Hematopoietic multipotent progenitor cell treated with erythropoietin and hydrocortisone succinate and interleukin-3 and kit ligand, for 8 days (in vitro differentiated cells): ENCODE data around the gene EIF4G3.
"Not testable (repeated sequence)": the region's sequence is repeated elsewhere in the genome, so short reads cannot be mapped to it uniquely, and the experiment has no call there.

Experiments used
- DNase-seq: peaks from one replicate; pipeline ENCODE4 v3.0.0-alpha.2; 2015

Gene EIF4G3

DNA sequence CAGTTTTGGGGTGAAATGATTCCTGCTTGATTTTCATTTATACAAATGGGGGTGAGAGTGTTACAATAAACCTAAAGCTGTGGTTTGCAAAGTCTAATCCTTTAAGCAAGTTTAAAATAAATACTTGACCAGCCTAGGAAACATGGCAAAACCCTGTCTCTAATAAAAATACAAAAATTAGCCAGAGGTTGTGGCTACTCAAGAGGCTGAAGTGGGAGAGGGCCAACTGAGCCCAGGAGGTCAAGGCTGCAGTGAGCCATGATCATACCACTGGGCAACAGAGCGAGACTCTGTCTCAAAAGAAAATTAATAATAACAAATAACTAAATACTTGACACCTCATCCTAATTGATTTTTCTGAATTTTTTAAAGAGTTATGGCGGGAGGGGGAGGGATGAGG, 110.8 kb downstream of the EIF4G3 start:
- no peak for DNase-seq

DNA sequence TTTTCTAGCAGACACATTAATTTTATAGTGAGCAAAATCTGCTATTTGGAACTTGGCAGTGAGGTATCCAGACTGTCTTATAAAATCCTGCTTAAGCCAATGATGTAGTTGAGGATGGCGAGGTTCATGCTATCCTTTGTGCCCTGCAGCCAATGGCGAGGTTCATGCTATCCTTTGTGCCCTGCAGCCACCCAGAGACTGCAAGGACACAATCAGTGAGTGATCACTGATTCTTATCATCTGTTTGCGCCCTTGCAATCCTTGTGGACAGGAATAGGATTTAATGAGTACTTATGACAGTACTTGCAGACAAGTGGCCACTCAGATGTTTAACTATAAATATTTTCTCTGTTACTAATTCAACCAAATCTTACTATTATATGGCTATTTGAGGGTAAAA, 112.6 kb downstream of the EIF4G3 start:
- no peak for DNase-seq

DNA sequence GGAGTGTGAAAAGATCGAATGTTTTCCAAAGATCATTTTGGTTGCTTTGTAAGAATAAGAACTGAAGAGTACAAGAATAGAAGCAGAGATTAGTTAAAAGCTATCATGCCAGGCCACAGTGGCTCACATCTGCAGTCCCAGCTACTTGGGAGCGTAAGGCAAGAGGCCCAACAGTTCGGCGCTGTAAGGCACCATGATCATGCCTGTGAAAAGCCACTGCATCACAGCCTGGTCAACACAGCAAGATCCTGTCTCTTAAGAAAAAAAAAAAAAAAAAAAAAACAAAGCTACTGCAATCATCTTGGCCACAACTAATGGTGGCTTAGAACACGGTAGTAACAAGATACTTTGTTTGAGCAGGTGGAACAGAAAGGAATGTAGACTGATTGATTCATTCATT, 116.2 kb downstream of the EIF4G3 start:
- DNase-seq, result no peak

DNA sequence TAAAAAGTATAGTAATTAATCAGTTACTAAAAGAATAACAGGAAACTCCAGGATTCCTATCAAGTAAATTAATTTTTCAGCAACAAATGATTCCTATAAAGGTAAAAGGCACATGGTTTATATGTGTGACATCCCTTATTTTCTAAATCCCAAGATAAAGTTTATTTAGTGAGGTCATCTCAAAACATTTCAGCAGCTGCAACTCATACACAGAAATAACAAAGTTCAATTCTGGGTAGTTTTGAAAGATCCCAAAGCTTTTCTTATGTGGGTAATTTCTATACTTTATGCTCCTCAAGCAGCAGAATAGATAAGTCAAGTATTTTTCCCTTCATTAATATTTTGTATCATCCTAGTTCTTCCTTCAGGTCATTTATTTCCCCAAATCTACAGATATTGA, 117.7 kb downstream of the EIF4G3 start:
- DNase-seq, result no peak

DNA sequence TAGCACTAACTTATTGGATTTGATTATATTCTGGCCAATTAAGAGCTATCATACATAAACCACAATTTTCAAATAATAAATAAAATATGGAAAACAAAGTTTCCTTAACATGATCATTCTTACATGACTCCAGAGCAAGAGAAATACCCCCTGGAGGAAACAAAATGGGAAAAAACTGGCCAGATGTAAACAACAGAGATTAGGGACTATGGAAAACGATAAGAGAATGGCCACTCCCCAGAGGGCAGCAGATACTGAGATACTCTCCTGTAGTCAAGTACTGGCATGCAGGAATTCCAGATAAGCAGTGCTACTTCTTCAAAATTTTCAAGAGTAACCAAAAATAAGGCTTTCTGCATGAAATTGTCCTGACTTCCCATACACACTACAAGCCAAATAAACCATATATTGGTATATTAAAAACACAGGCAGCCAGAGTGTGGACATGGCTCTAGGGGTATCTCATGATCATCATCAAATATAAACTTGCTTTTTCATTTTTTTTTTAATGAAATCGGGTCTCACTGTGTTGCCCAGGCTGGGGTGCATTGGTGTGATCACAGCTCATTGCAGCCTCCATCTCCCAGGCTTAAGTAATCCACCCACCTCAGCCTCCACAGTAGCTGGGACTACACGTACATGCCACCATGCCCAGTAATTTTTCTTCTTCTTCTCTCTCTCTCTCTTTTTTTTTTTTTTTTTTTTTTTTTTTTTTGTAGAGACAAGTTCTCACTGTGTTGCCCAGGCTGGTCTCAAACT, 118.5 kb downstream of the EIF4G3 start:
- DNase-seq, result peak; percentile 55

DNA sequence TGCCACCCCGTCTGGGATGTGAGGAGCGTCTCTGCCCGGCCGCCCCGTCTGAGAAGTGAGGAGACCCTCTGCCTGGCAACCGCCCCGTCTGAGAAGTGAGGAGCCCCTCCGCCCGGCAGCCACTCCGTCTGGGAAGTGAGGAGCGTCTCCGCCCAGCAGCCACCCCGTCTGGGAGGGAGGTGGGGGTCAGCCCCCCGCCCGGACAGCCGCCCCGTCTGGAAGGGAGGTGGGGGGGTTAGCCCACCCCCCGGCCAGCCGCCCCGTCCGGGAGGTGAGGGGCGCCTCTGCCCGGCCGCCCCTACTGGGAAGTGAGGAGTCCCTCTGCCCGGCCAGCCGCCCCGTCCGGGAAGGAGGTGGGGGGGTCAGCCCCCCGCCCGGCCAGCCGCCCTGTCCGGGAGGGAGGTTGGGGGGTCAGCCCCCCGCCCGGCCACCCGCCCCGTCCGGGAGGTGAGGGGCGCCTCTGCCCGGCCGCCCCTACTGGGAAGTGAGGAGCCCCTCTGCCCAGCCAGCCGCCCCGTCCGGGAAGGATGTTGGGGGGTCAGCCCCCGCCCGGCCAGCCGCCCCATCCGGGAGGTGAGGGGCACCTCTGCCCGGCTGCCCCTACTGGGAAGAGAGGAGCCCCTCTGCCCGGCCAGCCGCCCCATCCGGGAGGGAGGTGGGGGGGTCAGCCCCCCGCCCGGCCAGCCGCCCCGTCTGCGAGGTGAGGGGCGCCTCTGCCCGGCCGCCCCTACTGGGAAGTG, 123.3 kb downstream of the EIF4G3 start:
- DNase-seq, result not testable (repeated sequence)

DNA sequence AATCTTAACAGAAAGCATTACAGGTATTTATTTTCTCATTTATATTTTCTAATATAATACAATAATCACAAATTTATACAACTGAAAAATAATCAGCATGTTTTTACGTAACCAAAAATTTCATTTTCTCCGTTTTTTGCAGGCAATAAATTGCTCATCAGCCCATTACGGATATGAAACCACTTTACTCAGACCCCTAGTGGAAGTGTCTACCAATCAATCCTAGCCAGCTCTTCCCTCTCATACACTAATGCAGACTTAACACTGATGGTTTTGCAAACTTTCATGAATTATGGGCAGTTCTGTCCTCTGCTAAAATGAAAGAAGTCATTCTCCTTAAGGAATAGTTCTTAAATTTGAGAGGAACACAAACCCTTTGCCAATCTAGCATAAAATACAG, 124.7 kb downstream of the EIF4G3 start:
- no peak for DNase-seq

DNA sequence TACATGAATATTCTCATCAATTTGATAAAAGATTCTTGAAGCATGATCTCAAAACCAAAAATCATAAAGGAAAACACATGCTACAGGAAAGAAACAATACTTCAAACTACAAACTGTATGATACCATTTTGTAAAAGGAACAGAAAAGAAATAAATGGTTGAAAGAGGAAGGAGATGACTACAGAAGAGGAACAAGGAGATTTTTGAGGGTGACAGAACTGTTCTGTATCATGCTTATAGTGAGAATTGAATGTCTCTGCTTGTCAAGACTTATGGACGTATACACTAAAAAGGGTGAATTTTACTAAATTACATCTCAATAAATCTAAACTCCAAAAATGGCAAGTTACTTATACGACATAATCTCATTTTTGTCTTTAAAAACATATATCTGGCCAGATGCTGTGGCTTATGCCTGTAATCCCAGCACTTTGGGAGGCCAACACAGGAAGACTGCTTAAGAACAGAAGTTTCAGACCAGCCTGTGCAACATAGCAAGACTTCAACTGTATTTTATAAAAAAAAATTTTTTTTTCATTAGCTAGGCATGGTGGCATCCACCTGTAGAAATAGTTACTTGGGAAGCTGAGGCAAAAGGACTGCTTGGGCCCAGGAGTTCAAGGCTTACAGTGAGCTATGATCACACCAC, 125.4 kb downstream of the EIF4G3 start:
- no peak for DNase-seq

DNA sequence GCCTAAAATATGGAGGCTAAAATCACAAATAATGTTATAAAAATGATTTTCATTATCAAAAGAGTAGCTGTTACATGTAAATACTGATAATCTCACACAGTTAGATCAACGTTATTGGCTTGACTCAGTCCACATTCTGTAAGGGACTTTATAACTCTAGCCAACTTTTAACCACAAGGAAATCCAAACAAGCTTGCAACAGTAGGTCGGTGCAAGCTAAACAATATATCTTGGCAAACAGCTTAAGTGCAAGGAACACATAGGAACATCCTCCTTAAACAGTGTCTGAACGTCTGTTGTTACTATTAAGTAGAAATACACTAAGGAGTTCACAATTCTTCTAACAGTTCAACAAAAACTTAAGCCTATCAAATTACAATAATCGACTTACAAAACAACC, 126.7 kb downstream of the EIF4G3 start:
- DNase-seq, result peak; percentile 6

DNA sequence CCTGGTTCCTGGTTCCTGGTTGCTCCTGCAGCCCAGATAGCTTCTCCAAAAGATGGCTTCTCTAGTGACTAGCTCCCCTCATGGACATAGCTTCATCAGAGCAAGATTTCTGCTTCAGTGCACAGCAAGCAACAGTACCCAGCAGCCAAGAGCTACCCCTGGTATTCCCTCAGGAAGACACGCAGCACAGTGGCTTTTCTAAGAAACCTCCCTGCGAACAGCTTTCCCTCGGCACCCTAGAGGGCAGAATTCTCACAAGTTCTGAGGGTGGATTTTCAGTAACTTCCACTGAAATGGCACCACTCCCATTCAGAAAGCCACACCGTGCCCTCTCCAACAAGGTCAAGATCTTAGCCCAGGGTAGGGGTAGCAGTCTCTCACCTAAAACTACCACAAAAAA, 128.2 kb downstream of the EIF4G3 start:
- DNase-seq, result no peak

DNA sequence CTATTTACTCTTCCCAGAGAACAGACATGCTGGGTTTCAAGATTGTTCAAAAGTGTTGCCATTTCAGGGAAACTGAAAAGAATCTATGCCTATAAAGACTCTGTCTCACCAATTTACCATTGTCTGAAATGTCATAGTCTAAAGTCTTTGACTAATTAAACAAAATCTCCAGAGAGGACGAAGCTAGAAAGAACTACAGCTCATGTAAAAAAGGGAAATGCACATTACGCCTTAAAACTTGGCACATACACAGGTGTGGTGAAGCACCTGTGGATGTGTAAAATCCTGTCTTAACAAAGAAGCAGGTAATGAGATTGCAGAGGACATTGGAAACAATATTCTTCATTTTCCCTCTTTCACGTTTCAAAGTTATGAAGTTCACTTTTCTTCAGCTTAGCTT, 130.6 kb downstream of the EIF4G3 start:
- DNase-seq, result no peak

DNA sequence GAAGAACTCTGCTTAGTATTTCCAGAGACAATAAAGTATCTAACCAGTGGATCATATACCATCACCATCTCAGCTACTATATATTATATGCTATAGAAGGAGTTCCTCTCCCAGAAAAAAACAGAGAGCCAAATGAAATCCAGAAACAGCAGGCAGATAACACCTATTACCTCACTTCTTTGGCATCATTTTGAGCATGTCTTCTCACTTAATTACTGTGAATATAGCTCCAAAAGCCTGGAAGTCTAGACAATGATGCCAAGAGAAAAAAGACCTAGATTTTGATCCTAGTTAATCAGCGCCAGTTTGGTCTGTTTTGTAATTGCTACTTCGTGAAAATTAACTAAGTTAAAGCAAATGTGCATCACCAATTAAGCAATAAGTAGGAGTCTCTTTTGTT, 131.3 kb downstream of the EIF4G3 start:
- no peak for DNase-seq

DNA sequence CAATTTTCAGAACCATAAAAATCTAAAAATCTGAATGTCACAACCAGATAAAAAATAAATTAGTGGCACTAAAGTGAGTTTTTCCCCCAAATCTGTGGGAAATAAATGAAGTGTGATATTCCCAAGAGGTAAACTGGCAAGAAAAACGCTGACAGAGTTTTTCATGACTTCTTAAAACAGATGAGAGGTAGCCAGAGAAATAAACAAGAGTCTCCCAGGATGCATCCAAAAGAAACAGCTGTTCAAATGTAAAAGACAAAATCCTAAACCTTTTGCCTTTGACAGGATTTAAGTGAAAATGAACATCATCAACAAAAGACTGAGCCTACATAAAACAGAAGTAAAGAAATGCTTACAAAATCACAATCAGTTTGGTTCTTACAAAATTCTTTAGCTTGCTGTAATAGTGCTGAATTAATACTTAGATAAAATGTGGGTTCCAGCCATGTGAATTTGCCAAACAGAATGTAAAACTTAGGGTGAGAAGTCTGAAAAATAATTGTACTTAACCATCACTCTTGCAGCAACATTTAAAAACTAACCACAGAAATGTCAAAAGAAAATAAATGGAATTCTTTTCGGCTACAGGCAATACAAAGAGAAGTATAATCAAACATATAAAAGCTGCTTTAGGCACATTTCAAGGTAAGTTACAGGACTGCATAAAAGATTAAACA, 133.6 kb downstream of the EIF4G3 start:
- no peak for DNase-seq

DNA sequence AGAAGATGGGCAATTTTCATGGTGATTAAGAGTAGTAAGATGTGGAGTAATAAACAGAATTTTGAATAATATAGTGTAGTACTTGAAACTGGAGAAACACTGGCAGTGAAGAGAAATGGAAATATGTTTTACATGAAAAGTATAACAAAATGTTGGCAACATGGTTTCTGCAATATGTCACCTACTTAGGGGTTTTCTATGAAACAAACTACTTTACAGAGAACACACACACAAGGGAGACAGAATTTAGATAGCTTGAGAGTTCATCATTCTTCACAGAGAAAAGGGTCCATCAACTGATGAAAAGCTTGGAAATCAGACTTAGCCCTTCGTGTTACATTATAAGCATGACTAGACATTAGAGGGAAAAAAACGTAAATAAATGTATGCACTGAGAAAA, 135.2 kb downstream of the EIF4G3 start:
- DNase-seq, result no peak

DNA sequence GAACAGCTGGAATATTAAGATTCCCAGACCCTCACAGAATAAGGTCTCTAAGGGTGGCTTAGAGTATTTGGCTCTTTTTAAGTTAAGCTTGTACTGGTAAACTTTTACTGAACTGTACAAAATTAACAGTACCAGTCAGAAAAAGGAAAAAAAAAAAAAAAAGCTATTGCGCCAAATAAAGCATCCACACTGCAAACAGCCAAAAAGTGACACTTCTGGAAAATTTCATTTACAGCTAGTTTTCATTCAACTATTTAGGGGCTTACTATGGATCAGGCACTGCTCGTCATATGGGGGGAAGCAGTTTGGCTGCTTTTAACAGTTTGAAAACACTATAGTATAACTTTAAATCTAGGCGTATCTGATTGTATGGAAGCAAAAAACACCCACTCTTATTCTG, 139.6 kb downstream of the EIF4G3 start:
- no peak for DNase-seq

DNA sequence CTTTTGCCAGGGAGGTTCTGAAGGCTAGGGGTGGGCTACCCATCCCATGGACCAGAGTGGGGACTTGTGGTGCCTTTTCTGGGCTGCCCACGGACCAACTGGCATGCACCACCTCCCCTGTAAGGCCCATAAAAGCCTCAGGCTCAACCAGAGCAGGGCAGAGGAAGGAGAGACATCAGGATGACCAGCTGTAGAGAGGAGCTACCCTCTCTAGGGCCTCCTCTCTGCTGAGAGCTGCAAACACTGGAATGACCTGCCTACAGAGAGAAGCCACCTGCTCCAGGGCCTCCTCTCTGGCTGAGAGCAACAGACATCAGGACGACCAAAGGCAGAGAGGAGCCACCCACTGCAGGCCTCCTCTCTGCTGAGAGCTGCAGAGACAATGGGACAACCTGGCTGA, 140.9 kb downstream of the EIF4G3 start:
- DNase-seq, result no peak

DNA sequence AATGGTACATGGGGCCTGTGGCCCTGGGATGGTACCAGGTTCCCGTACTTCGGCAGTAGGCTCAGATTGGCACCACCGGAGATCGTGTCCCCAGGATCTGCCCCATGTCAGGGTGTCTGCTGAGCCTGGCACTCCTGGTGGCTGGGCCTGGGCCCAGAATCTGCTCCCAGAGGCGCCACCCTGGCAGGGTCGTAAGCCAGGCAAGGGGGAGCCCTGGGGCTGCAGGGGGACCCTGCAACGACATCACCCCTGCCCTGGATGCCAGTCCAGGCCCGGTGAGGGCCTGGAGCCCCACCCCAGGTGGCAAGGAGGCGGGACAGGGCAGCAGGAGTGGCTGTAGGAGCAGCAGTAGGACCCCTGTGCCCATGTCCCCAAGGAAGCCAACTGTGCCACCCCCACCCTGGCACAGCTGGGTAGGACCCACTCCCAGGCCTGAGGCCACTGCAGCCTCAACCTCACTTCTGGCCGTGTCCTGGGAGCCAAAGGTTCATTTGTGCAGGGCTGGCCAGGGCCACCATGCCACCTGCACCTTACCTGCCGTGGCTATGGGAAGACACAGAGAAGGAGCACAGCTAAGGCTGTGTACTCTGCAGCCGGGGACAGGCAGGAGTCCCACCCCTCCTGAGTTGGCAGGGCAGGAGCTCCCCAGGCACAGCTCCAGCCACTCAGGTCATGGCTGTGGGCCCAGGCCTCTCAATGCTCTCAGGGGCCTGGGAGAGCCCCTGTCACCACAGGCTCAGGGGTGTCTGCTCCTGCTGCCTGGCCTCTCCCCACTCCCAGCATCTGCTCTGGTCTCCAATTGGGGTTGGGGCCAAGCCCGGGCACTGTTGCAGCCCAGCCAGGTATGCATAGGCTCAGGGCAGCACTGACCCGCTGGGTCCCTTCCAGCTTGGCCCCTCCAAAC, 141.7 kb downstream of the EIF4G3 start:
- no peak for DNase-seq

DNA sequence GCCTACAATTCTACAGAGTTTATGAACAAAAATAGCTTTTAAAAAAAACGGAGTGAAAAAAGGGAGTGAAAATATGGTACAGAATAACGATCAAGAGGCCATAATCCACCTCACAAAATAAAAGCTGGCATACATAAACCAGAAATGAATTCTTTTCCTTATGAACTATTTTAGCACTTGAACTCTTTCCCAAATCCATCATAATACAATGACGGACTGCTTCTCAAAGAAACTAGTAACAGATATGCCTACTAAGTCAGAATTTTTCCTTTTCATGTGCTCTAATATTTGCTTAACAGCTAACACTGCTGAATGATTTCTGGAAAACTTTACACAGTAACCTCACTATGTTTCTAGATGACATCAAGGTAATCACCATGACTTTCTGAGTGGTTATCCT, 144.0 kb downstream of the EIF4G3 start:
- no peak for DNase-seq

DNA sequence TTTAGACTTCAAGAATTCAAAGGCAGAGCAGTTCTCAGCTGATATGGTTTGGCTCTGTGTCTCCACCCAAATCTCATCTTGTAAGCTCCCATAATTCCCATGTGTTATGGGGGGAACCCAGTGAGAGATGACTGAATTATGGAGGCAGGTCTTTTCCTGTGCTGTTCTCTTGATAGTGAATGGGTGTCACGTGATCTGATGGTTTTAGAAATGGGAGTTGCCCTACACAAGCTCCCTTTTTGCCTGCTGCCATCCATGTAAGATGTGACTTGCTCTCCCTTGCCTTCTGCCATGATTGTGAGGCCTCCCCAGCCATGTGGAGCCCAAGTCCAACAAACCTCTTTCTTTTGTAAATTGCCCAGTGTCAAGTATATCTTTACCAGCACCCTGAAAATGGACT, 146.5 kb downstream of the EIF4G3 start:
- peak; percentile 51 for DNase-seq

DNA sequence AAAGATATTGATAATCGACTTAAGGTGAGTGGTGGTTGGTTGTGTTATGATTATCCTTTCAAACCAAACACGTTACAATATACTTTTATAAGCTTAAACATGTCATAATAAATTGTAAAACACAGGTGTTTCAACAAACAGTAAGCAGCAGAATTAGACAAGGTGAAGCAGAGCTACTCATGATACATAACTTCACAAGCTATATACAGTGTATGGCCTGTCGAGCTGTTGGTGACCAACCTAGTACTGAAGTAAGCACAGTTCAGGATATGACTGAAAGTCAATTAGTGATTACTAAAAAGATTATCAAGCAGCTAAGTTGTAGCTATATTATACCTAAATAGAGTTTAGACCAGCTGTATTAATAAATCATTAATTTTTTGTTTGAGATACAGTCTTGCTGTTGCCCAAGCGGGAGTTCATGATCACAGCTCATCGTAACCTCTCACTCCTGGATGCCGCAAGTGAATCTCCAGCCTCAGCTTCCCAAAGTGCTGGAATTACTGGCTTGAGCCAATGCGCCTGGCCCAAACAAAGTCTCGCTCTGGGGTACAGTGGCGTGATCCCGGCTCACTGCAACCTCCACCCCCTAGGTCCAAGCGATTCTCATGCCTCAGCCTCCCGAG, 148.1 kb downstream of the EIF4G3 start:
- DNase-seq, result peak; percentile 38

DNA sequence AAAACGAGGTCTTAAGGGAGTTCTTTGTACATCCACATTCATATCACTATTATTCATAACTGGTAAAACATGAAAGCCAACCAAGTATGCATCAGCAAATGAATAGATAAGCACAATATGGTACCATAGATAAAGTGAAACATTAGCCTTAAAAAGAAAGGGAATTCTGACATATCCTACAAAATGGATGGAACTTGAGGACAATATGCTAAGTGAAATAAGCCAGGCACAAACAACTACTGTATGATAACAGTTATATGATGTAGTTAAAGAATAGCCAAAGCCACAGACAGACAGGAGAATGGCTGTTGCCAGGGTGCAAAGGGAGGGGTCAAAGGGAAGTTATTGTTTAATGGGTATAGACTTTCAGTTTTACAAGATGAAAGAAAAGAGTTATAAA, 148.9 kb downstream of the EIF4G3 start:
- peak; percentile 92 for DNase-seq

DNA sequence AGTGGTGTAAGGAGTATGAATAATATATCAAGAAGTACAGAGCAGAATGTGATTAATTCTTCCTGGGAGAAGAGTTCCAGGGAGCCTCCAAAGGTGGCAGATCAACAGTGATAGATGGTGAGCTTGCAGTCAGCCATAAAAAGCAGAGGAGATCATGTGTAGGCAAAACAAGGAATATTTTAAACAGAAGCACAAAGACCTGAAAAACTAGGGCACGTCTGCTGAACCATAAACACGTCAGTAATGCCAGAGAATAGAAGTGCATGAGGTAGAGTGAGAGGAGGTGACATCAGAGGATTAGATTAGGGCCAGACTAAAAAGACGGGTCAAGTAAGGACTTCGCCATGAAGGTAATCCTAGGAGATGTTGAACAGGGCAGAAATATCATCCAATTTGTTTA, 151.8 kb downstream of the EIF4G3 start:
- DNase-seq, result no peak
